GM18526 (cell line): Measurements from ENCODE around the gene FAM53A.

Experiments
- POLR2A ChIP-seq: IDR thresholded peaks from 3 replicates; pipeline ENCODE4 v1.6.1; 2011; ENCODE audit not compliant: insufficient read length; ENCODE audit errors: extremely low read depth

The FAM53A gene

GRCh38 chr4:1643971-1644735 is 40.0 kb downstream of the FAM53A start:
- no peak for TF ChIP-seq POLR2A

DNA sequence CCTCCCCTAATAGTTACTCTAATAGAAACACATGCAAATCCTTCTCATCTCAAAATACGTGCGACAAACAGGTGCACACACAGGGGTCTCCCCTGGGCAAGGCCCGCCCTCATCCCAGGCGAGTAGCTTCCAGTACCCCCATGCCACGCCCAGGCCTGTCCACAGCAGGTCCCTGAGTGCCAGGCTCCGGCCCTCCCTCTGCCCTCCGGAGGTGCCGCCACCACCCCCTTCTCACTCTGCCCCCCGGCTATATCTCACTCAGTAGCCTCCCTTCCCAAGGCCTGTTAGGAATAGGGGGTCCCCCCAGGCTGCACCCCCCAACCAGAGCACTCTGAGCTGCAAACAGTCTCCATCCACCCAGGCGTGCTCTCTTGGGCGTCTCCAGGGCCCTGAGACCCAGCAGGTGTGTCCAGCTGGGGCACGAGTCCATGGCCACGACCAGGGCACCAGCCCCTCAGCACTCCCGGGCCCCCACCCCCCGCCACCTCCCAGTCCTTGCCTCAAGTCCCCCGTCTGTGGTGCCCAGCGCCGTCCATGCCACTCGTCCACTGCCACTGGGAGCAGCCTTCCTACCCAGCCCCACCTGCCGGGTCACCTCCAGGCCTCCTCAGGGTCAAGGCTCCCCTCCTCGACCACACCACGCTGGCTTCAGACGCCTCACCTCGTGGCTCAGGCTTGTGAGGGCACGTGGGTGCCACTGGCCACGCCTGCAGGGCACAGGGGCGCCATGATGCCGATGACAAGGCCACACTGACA is 41.7 kb downstream of the FAM53A start:
- no peak for TF ChIP-seq POLR2A

DNA sequence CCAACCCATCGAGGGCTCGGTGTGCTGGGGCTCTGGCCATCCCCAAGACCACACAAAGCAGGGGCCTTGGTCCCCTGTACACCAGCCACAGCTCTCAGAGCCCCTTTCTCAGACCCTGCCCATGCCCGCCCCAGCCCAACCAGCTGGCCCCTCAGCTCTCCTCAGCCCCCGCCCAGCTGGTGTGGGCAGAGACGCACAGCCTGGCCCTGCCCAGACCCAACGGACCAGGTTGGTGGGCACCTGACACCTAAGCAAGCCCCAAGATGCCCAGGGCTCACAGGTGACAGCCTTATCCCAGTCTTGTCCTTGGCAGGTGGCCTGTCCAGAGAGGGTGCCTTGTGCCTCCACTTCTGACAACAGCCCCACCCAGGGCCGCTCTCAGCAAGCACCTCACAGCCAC is 42.4 kb downstream of the FAM53A start:
- no peak for TF ChIP-seq POLR2A

DNA sequence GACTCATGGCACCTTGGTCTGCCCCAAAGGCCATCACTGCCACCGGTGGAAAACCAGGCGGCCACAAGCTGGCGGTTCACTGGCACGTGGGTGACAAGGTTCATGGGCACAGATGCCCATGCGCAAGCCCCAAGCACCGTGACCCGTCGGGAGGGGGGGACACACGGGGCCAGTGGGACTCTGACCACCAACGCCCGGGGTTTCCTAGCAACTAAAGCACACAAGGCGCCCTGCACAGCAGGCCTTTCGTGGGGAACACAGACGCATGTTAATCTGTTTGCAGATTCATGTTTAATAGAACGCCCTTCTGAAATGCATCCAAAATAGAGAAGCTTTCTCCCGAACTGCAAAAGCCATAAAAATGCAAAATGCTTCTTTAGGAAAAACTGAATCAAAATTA is 43.9 kb downstream of the FAM53A start:
- no peak for TF ChIP-seq POLR2A

- no peak for TF ChIP-seq POLR2A
Measured at GRCh38 chr4:1639299-1639868, 44.7 kb downstream of the FAM53A start.

GRCh38 chr4:1638873-1639272 is 45.2 kb downstream of the FAM53A start:
- TF ChIP-seq POLR2A = no peak

DNA sequence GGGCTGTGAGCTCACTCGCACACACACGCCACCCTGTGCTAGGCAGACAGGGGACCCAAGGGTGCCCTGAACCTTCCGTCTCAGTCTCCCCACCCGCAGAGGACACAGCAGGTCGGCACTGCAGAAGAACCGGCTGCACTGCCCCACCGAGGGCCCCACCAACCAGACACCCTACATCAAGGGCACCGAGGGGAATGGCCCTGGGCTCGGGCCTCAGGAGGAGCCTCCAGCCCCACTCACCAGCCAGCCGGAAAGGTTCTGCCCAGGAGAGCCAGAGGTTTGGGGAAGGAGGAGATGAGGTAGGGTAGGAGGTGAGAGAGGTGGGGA is 45.9 kb downstream of the FAM53A start:
- TF ChIP-seq POLR2A = no peak

- TF ChIP-seq POLR2A = no peak
Measured at GRCh38 chr4:1637580-1638271, 46.4 kb downstream of the FAM53A start.

- no peak for TF ChIP-seq POLR2A
Measured at GRCh38 chr4:1636490-1637211, 47.5 kb downstream of the FAM53A start.

DNA sequence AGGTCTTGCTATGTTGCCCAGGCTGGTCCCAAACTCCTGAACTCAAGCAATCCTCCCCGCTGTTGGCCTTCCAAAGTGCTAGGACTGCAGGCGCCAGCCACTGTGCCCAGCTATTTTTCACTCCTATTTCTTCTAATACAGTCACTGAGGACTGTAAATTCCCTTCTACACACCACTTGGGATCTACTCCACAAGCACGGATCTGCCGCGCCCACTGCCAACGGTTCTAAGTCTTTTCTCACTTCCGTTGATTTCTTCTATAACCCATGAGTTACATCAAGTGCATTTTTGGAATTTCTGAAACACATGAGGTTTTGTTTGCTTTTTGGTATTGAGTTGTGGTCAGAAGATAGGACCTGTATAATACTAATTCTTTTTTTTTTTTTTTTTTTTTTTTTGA is 48.6 kb downstream of the FAM53A start:
- no peak for TF ChIP-seq POLR2A

GRCh38 chr4:1633993-1634392 is 50.1 kb downstream of the FAM53A start:
- TF ChIP-seq POLR2A = no peak

DNA sequence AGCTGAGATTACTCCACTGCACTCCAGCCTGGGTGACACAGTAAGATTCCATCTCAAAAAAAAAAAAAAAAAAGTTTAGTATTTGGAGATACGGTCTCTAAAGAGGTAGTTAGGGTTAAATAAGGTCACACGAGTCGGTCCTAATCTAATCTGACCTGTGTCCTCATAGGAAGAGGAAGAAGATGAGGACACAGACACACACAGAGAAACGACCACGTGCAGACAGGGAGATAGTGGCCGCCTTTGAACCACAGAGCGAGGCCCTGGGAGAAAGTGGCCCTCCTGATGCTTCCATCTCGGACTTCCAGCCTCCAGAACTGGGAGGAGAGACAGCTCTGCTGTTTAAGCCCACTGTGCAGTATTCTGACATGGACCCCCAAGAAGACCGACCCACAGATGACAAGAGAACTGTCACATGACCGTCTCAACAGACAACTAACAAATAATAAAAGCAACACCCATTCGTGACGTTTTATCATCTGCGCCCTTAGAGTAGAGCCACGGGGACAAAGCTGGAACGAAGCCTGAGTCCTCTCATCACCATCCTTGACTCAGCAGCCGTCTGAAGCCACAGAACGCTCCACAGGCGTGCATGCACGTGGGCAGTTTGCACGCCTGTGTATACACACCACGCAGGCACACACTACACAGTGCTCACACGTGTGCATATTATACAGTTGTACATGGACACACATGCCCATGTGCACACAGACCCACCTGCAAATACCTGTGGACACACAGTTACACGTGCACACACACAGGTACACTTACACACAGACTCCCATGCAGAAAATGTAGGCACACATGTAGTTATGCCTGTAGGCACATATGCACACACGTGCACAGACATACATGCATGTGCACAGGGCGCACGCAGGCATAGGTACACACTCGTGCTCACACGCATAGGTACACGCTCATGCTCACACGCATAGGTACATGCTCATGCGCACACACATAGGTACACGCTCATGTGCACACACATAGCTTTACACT is 51.7 kb downstream of the FAM53A start:
- TF ChIP-seq POLR2A = no peak

GRCh38 chr4:1631136-1631535 is 53.0 kb downstream of the FAM53A start:
- no peak for TF ChIP-seq POLR2A

GRCh38 chr4:1630266-1630665 is 53.8 kb downstream of the FAM53A start:
- TF ChIP-seq POLR2A = no peak

- no peak for TF ChIP-seq POLR2A
Measured at GRCh38 chr4:1629699-1630083, 54.4 kb downstream of the FAM53A start.
